Ascending aorta (tissue), 2 donors: ENCODE data around the gene TFR2. TPM values are rescaled to one million over a fixed set of nuclear protein-coding genes. Genes with fewer than 3 reads are reported as not detected.

Experiments used
- DNase-seq, 2 donors: peaks; one replicate each; pipeline ENCODE4 v3.0.0-alpha.2; 2019; ENCODE audit warnings: low spot score in 2 of 2
- H3K27ac ChIP-seq, 2 donors: fragments of 200-600 bp; sonication (generic); one replicate each; pipeline ENCODE4 v1.5.1; 2016 to 2017; ENCODE audit warnings: mild to moderate bottlenecking in 1 of 2
- H3K27me3 ChIP-seq: fragments of 200-600 bp; sonication (generic); one replicate; pipeline ENCODE4 v1.5.1; 2017
- H3K36me3 ChIP-seq, 2 donors: fragments of 200-600 bp; sonication (generic); one replicate each; pipeline ENCODE4 v1.5.1; 2016
- H3K4me1 ChIP-seq, 2 donors: fragments of 200-600 bp; sonication (generic); one replicate each; pipeline ENCODE4 v1.5.1; 2016 to 2017; ENCODE audit warnings: mild to moderate bottlenecking in 1 of 2
- H3K4me3 ChIP-seq, 2 donors: fragments of 200-600 bp; sonication (generic); one replicate each; pipeline ENCODE4 v1.5.1; 2016 to 2017; ENCODE audit warnings: mild to moderate bottlenecking in 1 of 2
- H3K9me3 ChIP-seq, 2 donors: fragments of 200-600 bp; sonication (generic); one replicate each; pipeline ENCODE4 v1.5.1; 2016
- intact Hi-C: fragments of 100-400 bp; cut with DNase I; formaldehyde crosslinking; loops from one replicate; pipeline ENCODE4 v1.15.1; 2023
- total RNA-seq: library from RNA; depleted of rRNA; stranded (reverse); fragments of >200 nt; gene quantifications from one replicate; pipeline ENCODE4 v1.1.0, GENCODE V29; 2016
- TF ChIP-seq, protein P1 (sequence below), 3 experiments: fragments of 200-600 bp in 2 of 3; fragments of 450-650 bp in 1 of 3; sonication (generic) in 2 of 3; IDR thresholded peaks; one replicate each; pipeline ENCODE4 v1.5.1; 2016 to 2019; ENCODE audit warnings: antibody characterized with exemption in 3 of 3, mild to moderate bottlenecking in 1 of 3, moderate library complexity in 1 of 3

Gene TFR2
- total RNA-seq, 1 donor from 2014 or later: not detected

DNA sequence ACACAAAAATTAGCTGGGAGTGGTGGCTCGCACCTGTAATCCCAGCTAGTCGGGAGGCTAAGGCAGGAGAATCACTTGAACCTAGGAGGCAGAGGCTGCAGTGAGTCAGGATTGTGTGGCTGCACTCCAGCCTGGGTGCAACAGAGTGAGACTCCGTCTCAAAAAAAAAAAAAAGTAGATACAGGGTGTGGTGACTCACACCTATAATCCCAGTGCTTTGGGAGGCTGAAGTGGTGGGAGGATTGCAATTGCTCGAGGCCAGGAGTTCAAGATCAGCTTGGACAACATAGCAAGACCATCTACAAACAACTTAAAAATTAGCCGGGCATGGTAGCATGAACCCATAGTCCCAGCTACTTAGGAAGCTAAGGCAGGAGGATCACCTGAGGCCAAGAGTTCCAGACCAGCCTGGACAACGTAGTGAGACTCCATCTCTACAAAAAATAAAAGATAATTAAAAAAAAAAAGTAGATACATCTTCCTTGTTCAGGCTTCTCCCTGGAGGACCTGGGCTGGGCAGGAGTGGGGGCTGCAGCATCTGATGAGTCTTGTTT, 27.0 kb downstream of the TFR2 start:
- H3K27me3 ChIP-seq: no peaks in the 10 kb centered on the region
- no peak overlapping the region for H3K27ac ChIP-seq
- no peak overlapping the region for H3K4me3 ChIP-seq
- TF ChIP-seq, protein P1, sequence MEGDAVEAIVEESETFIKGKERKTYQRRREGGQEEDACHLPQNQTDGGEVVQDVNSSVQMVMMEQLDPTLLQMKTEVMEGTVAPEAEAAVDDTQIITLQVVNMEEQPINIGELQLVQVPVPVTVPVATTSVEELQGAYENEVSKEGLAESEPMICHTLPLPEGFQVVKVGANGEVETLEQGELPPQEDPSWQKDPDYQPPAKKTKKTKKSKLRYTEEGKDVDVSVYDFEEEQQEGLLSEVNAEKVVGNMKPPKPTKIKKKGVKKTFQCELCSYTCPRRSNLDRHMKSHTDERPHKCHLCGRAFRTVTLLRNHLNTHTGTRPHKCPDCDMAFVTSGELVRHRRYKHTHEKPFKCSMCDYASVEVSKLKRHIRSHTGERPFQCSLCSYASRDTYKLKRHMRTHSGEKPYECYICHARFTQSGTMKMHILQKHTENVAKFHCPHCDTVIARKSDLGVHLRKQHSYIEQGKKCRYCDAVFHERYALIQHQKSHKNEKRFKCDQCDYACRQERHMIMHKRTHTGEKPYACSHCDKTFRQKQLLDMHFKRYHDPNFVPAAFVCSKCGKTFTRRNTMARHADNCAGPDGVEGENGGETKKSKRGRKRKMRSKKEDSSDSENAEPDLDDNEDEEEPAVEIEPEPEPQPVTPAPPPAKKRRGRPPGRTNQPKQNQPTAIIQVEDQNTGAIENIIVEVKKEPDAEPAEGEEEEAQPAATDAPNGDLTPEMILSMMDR (IDR thresholded peaks at IDR 0.05): no peak
- no peaks in the 10 kb centered on the region for H3K9me3 ChIP-seq
- H3K36me3 ChIP-seq: peaks cover 0 to 5% of the 10 kb centered on the region in 2 donors
- intact Hi-C loops: loop anchor here (5.0 kb wide), 3 partner anchors 78 to 177 kb away; partner anchors contain the start of genes GIGYF1 and PPP1R35
- DNase-seq: no peak
- H3K4me1 ChIP-seq: peaks cover 3 to 11% of the 10 kb centered on the region in 2 donors

DNA sequence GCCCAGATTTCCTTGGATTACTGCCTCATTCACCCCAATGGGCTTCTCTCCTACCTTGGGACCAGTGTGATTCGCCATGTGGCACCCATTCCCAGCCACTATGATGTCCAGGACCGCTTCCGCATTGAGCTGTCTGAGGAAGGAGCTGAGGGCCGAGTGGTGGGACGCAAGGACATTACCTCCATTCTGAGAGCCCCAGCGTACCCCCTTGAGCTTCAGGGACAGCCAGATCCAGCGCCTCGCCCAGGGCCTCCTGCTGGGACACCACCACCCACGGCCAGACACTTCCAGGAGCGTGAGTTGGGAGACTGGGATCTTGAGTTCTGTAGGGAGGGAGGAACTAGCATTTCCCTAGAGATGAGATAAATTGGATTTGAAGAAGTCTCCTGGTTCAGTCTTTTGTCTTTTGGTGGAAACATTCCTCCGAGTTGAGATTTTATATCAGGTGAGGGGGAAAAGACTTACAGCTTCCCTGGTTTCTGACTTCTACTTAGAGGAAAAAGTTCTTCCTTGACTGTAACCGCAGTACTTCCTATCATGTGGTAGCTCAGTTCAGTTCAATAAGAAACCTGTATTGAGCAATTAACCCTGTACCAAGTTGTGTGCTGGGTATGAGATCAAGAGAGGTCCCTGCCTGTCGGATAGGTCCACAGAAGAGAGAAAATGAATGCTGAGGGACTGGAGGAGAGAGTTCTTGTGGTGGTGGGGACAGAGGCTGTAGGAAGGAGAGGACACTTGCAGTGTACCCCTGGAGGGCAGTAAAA, 27.8 kb downstream of the TFR2 start:
- H3K9me3 ChIP-seq: no peaks in the 10 kb centered on the region
- intact Hi-C loops: loop anchor here (2.0 to 5.0 kb wide), 4 partner anchors 75 to 176 kb away; partner anchors contain the start of genes AGFG2, GIGYF1 and PPP1R35
- TF ChIP-seq, protein P1 (IDR thresholded peaks at IDR 0.05): no peak
- peaks cover 3 to 11% of the 10 kb centered on the region in 2 donors for H3K4me1 ChIP-seq
- no peak overlapping the region for H3K27ac ChIP-seq
- no peaks in the 10 kb centered on the region for H3K27me3 ChIP-seq
- peaks cover 0 to 5% of the 10 kb centered on the region in 2 donors for H3K36me3 ChIP-seq
- peak overlapping the region; percentile 84 to 93 for H3K4me3 ChIP-seq
- DNase-seq: no peak

DNA sequence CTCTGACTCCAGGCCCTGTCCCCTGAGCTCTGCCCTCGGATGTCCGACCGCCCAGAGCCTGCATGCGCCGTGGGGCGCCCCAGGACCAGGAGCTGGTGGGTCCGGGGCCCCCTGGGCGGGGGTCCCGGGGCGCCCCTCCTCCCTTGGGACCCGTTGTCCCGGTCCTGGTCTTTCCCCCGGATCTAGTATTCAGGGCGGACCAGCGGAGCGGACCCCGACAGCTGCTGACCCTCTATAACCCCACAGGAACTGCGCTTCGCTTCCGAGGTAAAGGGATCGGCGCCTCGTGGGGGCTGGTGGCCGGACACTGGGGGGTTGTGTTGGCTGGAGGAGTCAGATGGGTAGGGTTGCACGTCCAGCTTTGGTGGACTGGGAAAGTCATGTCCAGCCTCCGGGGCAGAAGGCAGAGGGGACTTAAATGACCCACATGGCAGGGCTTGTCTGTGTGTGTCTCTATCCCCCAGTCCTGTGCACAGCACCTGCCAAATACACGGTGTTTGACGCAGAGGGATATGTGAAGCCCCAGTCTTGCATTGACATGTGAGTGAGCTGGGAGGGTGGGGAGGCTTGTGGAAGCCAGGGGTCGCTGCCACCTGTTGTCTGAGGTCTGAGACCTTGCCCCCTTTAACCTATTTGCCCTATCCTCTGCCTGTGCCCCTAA, 28.5 kb downstream of the TFR2 start:
- TF ChIP-seq, protein P1 (IDR thresholded peaks at IDR 0.05): no peak
- Histone ChIP-seq H3K9me3 (no peaks in the 10 kb centered on the region), H3K4me1 (peaks cover 3 to 11% of the 10 kb centered on the region in 2 donors), H3K27ac (peak overlapping the region; percentile 38 to 86), H3K36me3 (peaks cover 0 to under 1% of the 10 kb centered on the region in 2 donors), H3K27me3 (no peaks in the 10 kb centered on the region), H3K4me3 (peak overlapping the region; percentile 84 to 93)
- DNase-seq: no peak
- intact Hi-C loops: loop anchor here (1.0 to 5.0 kb wide), 7 partner anchors 9 to 176 kb away; partner anchors contain the start of genes AGFG2, FBXO24, GIGYF1 and GNB2

DNA sequence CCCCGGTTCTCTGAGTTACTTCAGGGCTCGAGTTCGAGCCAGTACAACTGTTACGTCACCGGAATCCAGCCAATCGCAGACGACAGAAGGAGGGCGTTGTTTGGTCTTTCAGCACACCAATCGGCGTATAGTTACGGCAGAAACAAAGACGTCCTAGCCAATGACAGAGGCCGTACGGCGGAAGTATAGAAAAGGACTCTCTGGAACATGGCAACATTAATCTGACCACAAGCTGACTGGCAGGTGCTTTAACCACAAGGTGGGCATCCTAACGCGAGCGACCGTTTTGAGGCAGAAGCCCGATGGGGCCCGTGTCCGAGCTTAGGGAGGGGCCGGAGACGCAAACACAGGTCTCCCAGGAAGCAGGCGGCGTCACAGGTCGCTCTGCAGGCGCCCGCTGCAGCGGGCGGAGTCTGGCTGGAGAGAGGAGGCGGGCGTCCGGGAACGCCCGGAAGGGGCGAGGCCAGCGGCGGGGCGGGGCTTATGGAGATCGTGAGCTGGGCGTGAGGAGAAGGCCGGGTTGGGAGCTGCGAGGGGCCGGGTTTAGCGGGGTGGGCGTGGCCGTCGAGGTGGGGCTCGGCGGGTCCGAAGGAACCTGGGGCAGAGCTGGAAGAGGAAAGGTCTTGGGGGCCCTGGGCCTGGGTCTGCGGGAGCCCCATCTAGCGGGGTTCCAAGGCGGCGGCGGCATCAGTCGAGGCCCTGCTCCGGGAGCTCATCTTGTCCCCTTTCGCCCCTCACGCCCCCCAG, 29.2 kb downstream of the TFR2 start, which contains the start of gene MOSPD3:
TSS of gene MOSPD3 (plus strand) at position 558 of the 747 bp plus-strand sequence. CDS start 252 bp downstream, outside the sequence.
- intact Hi-C loops: loop anchor here (1.0 to 5.0 kb wide), 7 partner anchors 8 to 175 kb away; partner anchors contain the start of genes AGFG2, FBXO24, GIGYF1 and GNB2
- H3K4me3 ChIP-seq: peak within 1 kb of the TSS; percentile 84 to 93

More for the DNA sequence above, 29.2 kb downstream of the TFR2 start, which contains the start of gene MOSPD3:
- TF ChIP-seq, protein P1 (IDR thresholded peaks at IDR 0.05): no peak
- H3K4me1 ChIP-seq: peaks cover 3 to 11% of the 10 kb centered on the region in 2 donors
- DNase-seq: peak; percentile 95 to 100
- H3K36me3 ChIP-seq: no peaks in the 10 kb centered on the region
- no peaks in the 10 kb centered on the region for H3K9me3 ChIP-seq
- no peaks in the 10 kb centered on the region for H3K27me3 ChIP-seq
- peak within 1 kb of the TSS; percentile 86 to 88 for H3K27ac ChIP-seq
